Measurements from ENCODE around the gene DDX42. TPM values are rescaled to one million over a fixed set of nuclear protein-coding genes. Genes with fewer than 3 reads are reported as not detected.
"Not testable (repeated sequence)": the region's sequence is repeated elsewhere in the genome, so short reads cannot be mapped to it uniquely, and the experiment has no call there.

Gene DDX42
- polyA plus RNA-seq, 1 donor from 2014 or later: 115 TPM

DNA sequence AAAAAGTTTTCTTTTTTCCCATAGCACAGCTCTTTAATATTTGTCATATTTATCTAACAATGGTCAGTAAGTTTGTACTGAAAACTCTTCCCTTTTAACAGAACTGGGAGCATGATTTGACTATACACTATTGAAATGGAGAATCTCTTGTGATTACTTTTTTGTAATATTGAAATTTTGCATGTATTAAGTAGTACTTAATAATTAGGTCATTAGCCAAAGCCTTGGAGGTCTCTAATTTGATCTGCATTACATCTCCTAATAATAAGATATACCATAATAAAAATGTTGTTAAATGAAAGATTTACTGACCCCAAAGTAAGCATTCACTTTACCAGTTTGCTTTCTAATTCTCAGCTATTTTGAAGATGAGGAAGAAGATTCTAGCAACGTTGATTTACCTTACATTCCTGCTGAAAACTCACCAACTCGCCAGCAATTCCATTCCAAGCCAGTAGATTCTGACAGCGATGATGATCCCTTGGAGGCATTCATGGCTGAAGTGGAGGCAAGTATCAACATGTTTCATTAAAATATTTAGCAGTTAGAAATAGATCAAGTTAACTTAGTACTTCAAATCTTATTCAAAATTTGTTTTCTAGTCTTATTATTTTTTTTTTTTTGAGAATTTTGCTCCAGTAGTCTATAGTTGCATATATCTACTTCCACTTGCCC lies 18.2 kb downstream of the DDX42 start:
- H4K20me1 ChIP-seq (ENCODE audit: insufficient read depth): no peaks in the 10 kb centered on the region
- no peak for TF ChIP-seq EZH2 (IDR thresholded peaks at IDR 0.05; ENCODE audit: borderline replicate concordance, insufficient read depth, low read length, poor library complexity, severe bottlenecking)
- no peak for TF ChIP-seq MXI1 (conservative IDR thresholded peaks at IDR 0.05; ENCODE audit: poor library complexity, severe bottlenecking)
- TF ChIP-seq SMC3 (conservative IDR thresholded peaks at IDR 0.05; ENCODE audit: poor library complexity): no peak
- TF ChIP-seq, protein P1, sequence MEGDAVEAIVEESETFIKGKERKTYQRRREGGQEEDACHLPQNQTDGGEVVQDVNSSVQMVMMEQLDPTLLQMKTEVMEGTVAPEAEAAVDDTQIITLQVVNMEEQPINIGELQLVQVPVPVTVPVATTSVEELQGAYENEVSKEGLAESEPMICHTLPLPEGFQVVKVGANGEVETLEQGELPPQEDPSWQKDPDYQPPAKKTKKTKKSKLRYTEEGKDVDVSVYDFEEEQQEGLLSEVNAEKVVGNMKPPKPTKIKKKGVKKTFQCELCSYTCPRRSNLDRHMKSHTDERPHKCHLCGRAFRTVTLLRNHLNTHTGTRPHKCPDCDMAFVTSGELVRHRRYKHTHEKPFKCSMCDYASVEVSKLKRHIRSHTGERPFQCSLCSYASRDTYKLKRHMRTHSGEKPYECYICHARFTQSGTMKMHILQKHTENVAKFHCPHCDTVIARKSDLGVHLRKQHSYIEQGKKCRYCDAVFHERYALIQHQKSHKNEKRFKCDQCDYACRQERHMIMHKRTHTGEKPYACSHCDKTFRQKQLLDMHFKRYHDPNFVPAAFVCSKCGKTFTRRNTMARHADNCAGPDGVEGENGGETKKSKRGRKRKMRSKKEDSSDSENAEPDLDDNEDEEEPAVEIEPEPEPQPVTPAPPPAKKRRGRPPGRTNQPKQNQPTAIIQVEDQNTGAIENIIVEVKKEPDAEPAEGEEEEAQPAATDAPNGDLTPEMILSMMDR (IDR thresholded peaks at IDR 0.05; ENCODE audit: poor library complexity, severe bottlenecking): no peak
- TF ChIP-seq, protein P2, sequence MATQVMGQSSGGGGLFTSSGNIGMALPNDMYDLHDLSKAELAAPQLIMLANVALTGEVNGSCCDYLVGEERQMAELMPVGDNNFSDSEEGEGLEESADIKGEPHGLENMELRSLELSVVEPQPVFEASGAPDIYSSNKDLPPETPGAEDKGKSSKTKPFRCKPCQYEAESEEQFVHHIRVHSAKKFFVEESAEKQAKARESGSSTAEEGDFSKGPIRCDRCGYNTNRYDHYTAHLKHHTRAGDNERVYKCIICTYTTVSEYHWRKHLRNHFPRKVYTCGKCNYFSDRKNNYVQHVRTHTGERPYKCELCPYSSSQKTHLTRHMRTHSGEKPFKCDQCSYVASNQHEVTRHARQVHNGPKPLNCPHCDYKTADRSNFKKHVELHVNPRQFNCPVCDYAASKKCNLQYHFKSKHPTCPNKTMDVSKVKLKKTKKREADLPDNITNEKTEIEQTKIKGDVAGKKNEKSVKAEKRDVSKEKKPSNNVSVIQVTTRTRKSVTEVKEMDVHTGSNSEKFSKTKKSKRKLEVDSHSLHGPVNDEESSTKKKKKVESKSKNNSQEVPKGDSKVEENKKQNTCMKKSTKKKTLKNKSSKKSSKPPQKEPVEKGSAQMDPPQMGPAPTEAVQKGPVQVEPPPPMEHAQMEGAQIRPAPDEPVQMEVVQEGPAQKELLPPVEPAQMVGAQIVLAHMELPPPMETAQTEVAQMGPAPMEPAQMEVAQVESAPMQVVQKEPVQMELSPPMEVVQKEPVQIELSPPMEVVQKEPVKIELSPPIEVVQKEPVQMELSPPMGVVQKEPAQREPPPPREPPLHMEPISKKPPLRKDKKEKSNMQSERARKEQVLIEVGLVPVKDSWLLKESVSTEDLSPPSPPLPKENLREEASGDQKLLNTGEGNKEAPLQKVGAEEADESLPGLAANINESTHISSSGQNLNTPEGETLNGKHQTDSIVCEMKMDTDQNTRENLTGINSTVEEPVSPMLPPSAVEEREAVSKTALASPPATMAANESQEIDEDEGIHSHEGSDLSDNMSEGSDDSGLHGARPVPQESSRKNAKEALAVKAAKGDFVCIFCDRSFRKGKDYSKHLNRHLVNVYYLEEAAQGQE (IDR thresholded peaks at IDR 0.05; ENCODE audit: borderline replicate concordance): no peak
- TF ChIP-seq RAD21 (conservative IDR thresholded peaks at IDR 0.05): no peak
- no peak for TF ChIP-seq POLR2AphosphoS5 (IDR thresholded peaks at IDR 0.05)
- no peak for TF ChIP-seq EP300 (conservative IDR thresholded peaks at IDR 0.05; ENCODE audit: poor library complexity, severe bottlenecking)
- no peak for TF ChIP-seq TAF1 (IDR thresholded peaks at IDR 0.05; ENCODE audit: low read depth)
- no peak overlapping the region for H3K27ac ChIP-seq (ENCODE audit: low read length)

DNA sequence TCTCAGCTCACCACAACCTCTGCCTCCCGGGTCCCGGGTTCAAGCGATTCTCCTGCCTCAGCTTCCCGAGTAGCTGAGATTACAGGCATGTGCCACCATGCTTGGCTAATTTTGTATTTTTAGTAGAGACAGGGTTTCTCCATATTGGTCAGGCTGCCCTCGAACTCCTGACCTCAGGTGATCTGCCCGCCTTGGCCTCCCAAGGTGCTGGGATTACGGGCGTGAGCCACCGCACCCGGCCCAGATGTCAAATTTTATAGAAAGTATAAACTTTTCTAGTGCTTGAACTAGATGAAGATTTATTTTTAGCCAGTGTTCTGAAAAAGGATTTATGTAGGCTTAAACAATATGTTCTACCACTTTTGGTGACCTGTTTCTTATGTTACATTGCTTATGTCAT lies 22.4 kb downstream of the DDX42 start:
- H3K79me2 ChIP-seq (replicated peaks; ENCODE audit: insufficient read depth, low read length); H4K20me1 ChIP-seq (ENCODE audit: insufficient read depth); H3K9ac ChIP-seq (ENCODE audit: low read length); H3F3A ChIP-seq (ENCODE audit: insufficient read depth, low read length, poor library complexity, severe bottlenecking); H3K4me3 ChIP-seq (ENCODE audit: low read length); H3K9me3 ChIP-seq (ENCODE audit: low read length); H3K36me3 ChIP-seq (ENCODE audit: insufficient read depth, low read length); H3K27ac ChIP-seq (ENCODE audit: low read length); H3K9me2 ChIP-seq (ENCODE audit: insufficient read depth, low read length); H2AFZ ChIP-seq (ENCODE audit: low read depth, low read length); H3K27me3 ChIP-seq (ENCODE audit: insufficient read depth, low read depth, low read length); H3K4me2 ChIP-seq (ENCODE audit: low read length): not testable (repeated sequence)

More for the DNA sequence above, 18.2 kb downstream of the DDX42 start:
- no peaks in the 10 kb centered on the region for H3K36me3 ChIP-seq (ENCODE audit: insufficient read depth, low read length)
- no peaks in the 10 kb centered on the region for H3K27me3 ChIP-seq (ENCODE audit: insufficient read depth, low read depth, low read length)
- no peaks in the 10 kb centered on the region for H3F3A ChIP-seq (ENCODE audit: insufficient read depth, low read length, poor library complexity, severe bottlenecking)
- no peak overlapping the region for H3K4me2 ChIP-seq (ENCODE audit: low read length)
- H2AFZ ChIP-seq (ENCODE audit: low read depth, low read length): no peak overlapping the region
- no peaks in the 10 kb centered on the region for H3K9me2 ChIP-seq (ENCODE audit: insufficient read depth, low read length)
- H3K9ac ChIP-seq (ENCODE audit: low read length): no peak overlapping the region
- H3K9me3 ChIP-seq (ENCODE audit: low read length): no peaks in the 10 kb centered on the region
- no peaks in the 10 kb centered on the region for H3K79me2 ChIP-seq (replicated peaks; ENCODE audit: insufficient read depth, low read length)
- no peak overlapping the region for H3K4me3 ChIP-seq (ENCODE audit: low read length)
